IMR-90 (cell line): Measurements from ENCODE around the gene ESYT3. TPM values are rescaled to one million over a fixed set of nuclear protein-coding genes. Genes with fewer than 3 reads are reported as not detected.

ENCODE experiments used
- ATAC-seq: fragments of 200-7000 bp; cut with Tn5 transposase; 2 replicates; pipeline ENCODE4 v1.9.1; 2020; ENCODE audit warnings: low read depth, mild to moderate bottlenecking, moderate library complexity
- BruUV-seq: library from RNA; stranded (reverse); fragments of 400-500 nt; replicated peaks from 2 replicates; lab custom pipeline; 2021; lab: Mats Ljungman, UMichigan
- CTCF ChIA-PET: fragments of 300-600 bp; formaldehyde crosslinking; extraction: SDS; loops from one replicate; lab custom pipeline; 2021; ENCODE audit warnings: antibody characterized with exemption; lab: Yijun Ruan, JAX
- POLR2A ChIA-PET: fragments of 300-600 bp; sonication (Branson Sonifier 250); formaldehyde crosslinking; loops from one replicate; lab custom pipeline; 2022; ENCODE audit warnings: antibody characterized with exemption; ENCODE audit not compliant: unreplicated experiment; lab: Charles Lee
- DNase-seq: peaks from one replicate; pipeline ENCODE4 v3.0.0; 2013
- H2AFZ ChIP-seq: replicated peaks from 2 replicates; pipeline ENCODE3; 2013; ENCODE audit warnings: low read length, mild to moderate bottlenecking; ENCODE audit not compliant: poor library complexity
- H2AK5ac ChIP-seq: 2 replicates; pipeline ENCODE4 v1.6.1; 2013; ENCODE audit warnings: low read depth, low read length, inconsistent platforms
- H2AK9ac ChIP-seq: replicated peaks from 2 replicates; pipeline ENCODE3; 2013; ENCODE audit warnings: mild to moderate bottlenecking, low read depth, low read length, moderate library complexity; ENCODE audit not compliant: poor library complexity
- H2BK120ac ChIP-seq: 2 replicates; pipeline ENCODE4 v1.6.1; 2013; ENCODE audit warnings: low read depth, low read length, inconsistent platforms
- H2BK15ac ChIP-seq: 3 replicates; pipeline ENCODE4 v1.6.1; 2013; ENCODE audit warnings: low read depth, low read length, inconsistent platforms
- H2BK20ac ChIP-seq: 2 replicates; pipeline ENCODE4 v1.6.1; 2013; ENCODE audit warnings: low read depth, mild to moderate bottlenecking, inconsistent platforms, low read length, moderate library complexity
- H2BK5ac ChIP-seq: 2 replicates; pipeline ENCODE4 v1.6.1; 2013; ENCODE audit warnings: mild to moderate bottlenecking, low read depth, low read length, inconsistent platforms; ENCODE audit not compliant: poor library complexity, severe bottlenecking
- H3K14ac ChIP-seq: replicated peaks from 2 replicates; pipeline ENCODE4 v1.6.1; 2013; ENCODE audit warnings: low read depth, low read length, inconsistent platforms
- H3K18ac ChIP-seq: 2 replicates; pipeline ENCODE4 v1.6.1; 2013; ENCODE audit warnings: low read depth, low read length, control low read depth
- H3K23ac ChIP-seq: 2 replicates; pipeline ENCODE4 v1.6.1; 2013; ENCODE audit warnings: low read depth, low read length, inconsistent platforms
- H3K27ac ChIP-seq: 2 replicates; pipeline ENCODE4 v1.5.1; 2013; ENCODE audit warnings: mild to moderate bottlenecking, control low read depth, low read length; ENCODE audit not compliant: insufficient read depth
- H3K27me3 ChIP-seq: 2 replicates; pipeline ENCODE4 v1.6.1; 2013; ENCODE audit warnings: low read length; ENCODE audit not compliant: control insufficient read depth, insufficient read depth
- H3K36me3 ChIP-seq: 2 replicates; pipeline ENCODE4 v1.6.1; 2013; ENCODE audit warnings: low read length, mixed read lengths; ENCODE audit not compliant: control insufficient read depth, insufficient read depth
- H3K4ac ChIP-seq: 2 replicates; pipeline ENCODE4 v1.6.1; 2013; ENCODE audit warnings: low read depth, low read length, inconsistent platforms
- H3K4me1 ChIP-seq: 2 replicates; pipeline ENCODE4 v1.6.1; 2013; ENCODE audit warnings: low read length, mixed read lengths; ENCODE audit not compliant: control insufficient read depth, insufficient read depth
- H3K4me2 ChIP-seq: 2 replicates; pipeline ENCODE4 v1.6.1; 2013; ENCODE audit warnings: low read depth, mild to moderate bottlenecking, control low read depth, low read length, moderate library complexity
- H3K4me3 ChIP-seq: 2 replicates; pipeline ENCODE4 v1.5.1; 2013; ENCODE audit warnings: low read depth, mild to moderate bottlenecking, control low read depth, low read length, moderate library complexity; ENCODE audit not compliant: insufficient read depth
- H3K56ac ChIP-seq: 2 replicates; pipeline ENCODE4 v1.6.1; 2013; ENCODE audit warnings: low read length, inconsistent platforms; ENCODE audit not compliant: insufficient read depth; ENCODE audit errors: extremely low read depth
- H3K79me1 ChIP-seq, 2 experiments: 2 replicates each; pipeline ENCODE4 v1.6.1; 2013; ENCODE audit warnings: low read length in 2 of 2, inconsistent platforms in 1 of 2, low read depth in 1 of 2
- H3K9ac ChIP-seq: 2 replicates; pipeline ENCODE4 v1.6.1; 2013; ENCODE audit warnings: low read depth, low read length, control low read depth
- H3K9me1 ChIP-seq: 2 replicates; pipeline ENCODE4 v1.6.1; 2013; ENCODE audit warnings: low read length, inconsistent platforms; ENCODE audit not compliant: insufficient read depth
- H3K9me3 ChIP-seq: 2 replicates; pipeline ENCODE4 v1.6.1; 2013; ENCODE audit warnings: low read length; ENCODE audit not compliant: control insufficient read depth, insufficient read depth
- H4K20me1 ChIP-seq: 2 replicates; pipeline ENCODE4 v1.6.1; 2013; ENCODE audit warnings: low read length, inconsistent platforms; ENCODE audit not compliant: insufficient read depth
- H4K5ac ChIP-seq: 2 replicates; pipeline ENCODE4 v1.6.1; 2013; ENCODE audit warnings: mild to moderate bottlenecking, low read depth, low read length, control low read depth
- H4K8ac ChIP-seq, 2 experiments: 2 replicates each; pipeline ENCODE4 v1.6.1; 2013; ENCODE audit warnings: low read depth in 2 of 2, low read length in 2 of 2, control low read depth in 1 of 2, inconsistent platforms in 1 of 2
- H4K91ac ChIP-seq: 2 replicates; pipeline ENCODE4 v1.6.1; 2013; ENCODE audit warnings: low read depth, low read length, inconsistent platforms; ENCODE audit not compliant: insufficient read depth
- RFX5 ChIP-seq: IDR thresholded peaks from 2 replicates; pipeline ENCODE4 v1.8.0; 2012; ENCODE audit warnings: low read depth, mild to moderate bottlenecking, low read length, moderate library complexity
- SMC3 ChIP-seq: fragments of 150-350 bp; IDR thresholded peaks from 2 replicates; pipeline ENCODE4 v1.6.1; 2016; ENCODE audit warnings: low read depth, mild to moderate bottlenecking, antibody characterized with exemption, low read length, moderate library complexity
- dilution Hi-C: fragments of 300-500 bp; cut with HindIII; formaldehyde crosslinking; loops from one replicate; pipeline ENCODE4 v1.14.3; 2018; ENCODE audit warnings: low sequenced_read_pairs; ENCODE audit not compliant: unreplicated experiment
- in situ Hi-C: fragments of 300-500 bp; cut with MboI; formaldehyde crosslinking; loops from 3 replicates; pipeline ENCODE4 v1.14.3; 2019; ENCODE audit warnings: low sequenced_read_pairs, inconsistent platforms, mixed read lengths
- intact Hi-C: fragments of 100-400 bp; cut with micrococcal nuclease; formaldehyde crosslinking; loops from 2 replicates; pipeline ENCODE4 v1.10.0; 2022
- polyA plus RNA-seq, 3 experiments: library from polyadenylated mRNA; depleted of rRNA; stranded (reverse); fragments of >200 nt; gene quantifications; 2 replicates each; pipeline ENCODE4 v1.2.3, GENCODE V29; 2012; ENCODE audit warnings: low replicate concordance in 1 of 3
- total RNA-seq: library from RNA; depleted of rRNA; stranded (reverse); fragments of >200 nt; gene quantifications from 2 replicates; pipeline ENCODE4 v1.2.3, GENCODE V29; 2012

Gene ESYT3
- total and polyA plus RNA-seq, 2 of the 4 experiments (the other 2 are of a cell fraction) = under 0.01 to 0.02 TPM

DNA sequence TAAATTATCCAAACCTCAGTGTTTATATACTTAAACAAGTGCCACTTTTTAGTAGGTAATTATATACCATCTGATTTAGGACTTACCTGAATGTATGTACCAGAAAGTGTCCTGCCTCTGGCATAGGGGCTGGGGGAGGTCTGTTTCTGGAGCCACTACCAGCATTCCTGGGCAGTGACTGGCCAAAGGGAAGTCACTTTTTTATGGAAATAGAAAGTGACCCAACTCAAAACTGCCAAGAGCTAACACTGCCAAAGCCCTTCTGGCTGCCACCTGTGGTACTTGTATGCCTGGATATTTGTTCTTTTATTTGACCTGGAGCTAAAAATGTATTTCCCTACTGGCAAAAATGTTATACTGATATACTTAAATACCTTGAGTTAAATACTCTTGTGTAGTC is 42.7 kb downstream of the ESYT3 start:
- no peak overlapping the region for H3K56ac ChIP-seq
- H2AFZ ChIP-seq = no peak overlapping the region
- intact Hi-C loops (loop anchor here (5.0 kb wide), 1 partner anchor 210 kb away; no protein-coding TSS in a partner anchor), in situ Hi-C loops (no loop called here), dilution Hi-C loops (no loop called here)
- H4K5ac ChIP-seq = no peak overlapping the region
- H4K91ac ChIP-seq = no peak overlapping the region
- DNase-seq = no peak
- H4K20me1 ChIP-seq = no peaks in the 10 kb centered on the region
- no peak overlapping the region for H2BK5ac ChIP-seq
- no peak overlapping the region for H4K8ac ChIP-seq
- no peak overlapping the region for H2BK120ac ChIP-seq
- no peaks in the 10 kb centered on the region for H3K79me1 ChIP-seq
- no peak overlapping the region for H2BK20ac ChIP-seq
- H3K18ac ChIP-seq = no peak overlapping the region
- no peak overlapping the region for H3K4me2 ChIP-seq
- no peaks in the 10 kb centered on the region for H3K4me1 ChIP-seq
- H3K9me1 ChIP-seq = no peaks in the 10 kb centered on the region
- H3K36me3 ChIP-seq = no peaks in the 10 kb centered on the region
- no peak for ATAC-seq
- no peak overlapping the region for H2BK15ac ChIP-seq
- H3K9me3 ChIP-seq = no peaks in the 10 kb centered on the region
- H3K27me3 ChIP-seq = no peaks in the 10 kb centered on the region
- no peak for TF ChIP-seq RFX5
- TF ChIP-seq SMC3 = no peak
- no peak overlapping the region for H3K9ac ChIP-seq
- H3K4me3 ChIP-seq = no peak overlapping the region
- no peak overlapping the region for H3K14ac ChIP-seq
- H3K27ac ChIP-seq = no peak overlapping the region
- H3K4ac ChIP-seq = no peak overlapping the region
- no peak overlapping the region for H2AK9ac ChIP-seq
- POLR2A ChIA-PET = interaction anchor here (0.5 kb wide), 1 partner anchor 459 kb away, joined by 3 read pairs; no protein-coding TSS in a partner anchor
- no peak overlapping the region for H2AK5ac ChIP-seq
- H3K23ac ChIP-seq = no peak overlapping the region
- no TSS peak for BruUV-seq
- CTCF ChIA-PET = no interaction called here
